ENCODE measurements around the gene GRID1. TPM values are rescaled to one million over a fixed set of nuclear protein-coding genes. Genes with fewer than 3 reads are reported as not detected.

Gene GRID1
- total RNA-seq, 4 donors from 2014 or later: 0.03 to 2.7 (median 0.49) TPM

- no peak overlapping the region for H3K4me3 ChIP-seq
- TF ChIP-seq CTCF (IDR thresholded peaks at IDR 0.05) (no peak), POLR2A (IDR thresholded peaks at IDR 0.05) (no peak)
- 73 to 75% methylated on average over 4 to 6 of the region's 7 CpGs for WGBS, 2 donors
- H3K27me3 ChIP-seq: no peaks in the 10 kb centered on the region
- H3K9me3 ChIP-seq: no peaks in the 10 kb centered on the region
- H3K27ac ChIP-seq: no peak overlapping the region
- no peak for DNase-seq
- no peaks in the 10 kb centered on the region for H3K36me3 ChIP-seq
- intact Hi-C loops (cut with DNase I): no loop called here
- H3K4me1 ChIP-seq: no peaks in the 10 kb centered on the region
Observed at GRCh38 chr10:86073199-86073977, 293.2 kb downstream of the GRID1 start.

- 60 to 70% methylated on average over 5 of the region's 5 CpGs for WGBS, 2 donors
- H3K27ac ChIP-seq: no peak overlapping the region
- H3K4me3 ChIP-seq: no peak overlapping the region
- no peaks in the 10 kb centered on the region for H3K36me3 ChIP-seq
- DNase-seq: no peak
- no peaks in the 10 kb centered on the region for H3K9me3 ChIP-seq
- no peak for TF ChIP-seq CTCF (IDR thresholded peaks at IDR 0.05)
- TF ChIP-seq POLR2A (IDR thresholded peaks at IDR 0.05): no peak
- no peaks in the 10 kb centered on the region for H3K27me3 ChIP-seq
- intact Hi-C loops (cut with DNase I): no loop called here
- H3K4me1 ChIP-seq: no peaks in the 10 kb centered on the region
Observed at GRCh38 chr10:86072413-86072812, 294.2 kb downstream of the GRID1 start.

- WGBS, 2 donors: 31 to 39% methylated on average over 4 of the region's 4 CpGs
- Histone ChIP-seq H3K4me3 (no peak overlapping the region), H3K27ac (no peak overlapping the region), H3K4me1 (no peaks in the 10 kb centered on the region), H3K9me3 (no peaks in the 10 kb centered on the region), H3K27me3 (no peaks in the 10 kb centered on the region), H3K36me3 (no peaks in the 10 kb centered on the region)
- DNase-seq: no peak
- TF ChIP-seq CTCF (IDR thresholded peaks at IDR 0.05) (no peak), POLR2A (IDR thresholded peaks at IDR 0.05) (no peak)
- intact Hi-C loops (cut with DNase I): no loop called here
Observed at GRCh38 chr10:86071758-86072157, 294.8 kb downstream of the GRID1 start.

GRCh38 chr10:86071145-86071544 is 295.4 kb downstream of the GRID1 start:
- no peak overlapping the region for H3K27ac ChIP-seq
- intact Hi-C loops (cut with DNase I): no loop called here
- no peaks in the 10 kb centered on the region for H3K36me3 ChIP-seq
- no peak for DNase-seq
- no peaks in the 10 kb centered on the region for H3K4me1 ChIP-seq
- no peaks in the 10 kb centered on the region for H3K27me3 ChIP-seq
- no peak for TF ChIP-seq CTCF (IDR thresholded peaks at IDR 0.05)
- no peak for TF ChIP-seq POLR2A (IDR thresholded peaks at IDR 0.05)
- no peaks in the 10 kb centered on the region for H3K9me3 ChIP-seq
- WGBS, 2 donors: 78 to 92% methylated on average over 5 of the region's 5 CpGs
- no peak overlapping the region for H3K4me3 ChIP-seq

- WGBS, 2 donors: no CpG with 5 or more reads among the region's 1 CpG
- no peaks in the 10 kb centered on the region for H3K4me1 ChIP-seq
- H3K27me3 ChIP-seq: no peaks in the 10 kb centered on the region
- TF ChIP-seq CTCF (IDR thresholded peaks at IDR 0.05): no peak
- no peak for TF ChIP-seq POLR2A (IDR thresholded peaks at IDR 0.05)
- intact Hi-C loops (cut with DNase I): no loop called here
- H3K27ac ChIP-seq: no peak overlapping the region
- no peaks in the 10 kb centered on the region for H3K9me3 ChIP-seq
- no peak for DNase-seq
- no peaks in the 10 kb centered on the region for H3K36me3 ChIP-seq
- no peak overlapping the region for H3K4me3 ChIP-seq
Observed at GRCh38 chr10:86070278-86070677, 296.3 kb downstream of the GRID1 start.

All from esophagus squamous epithelium (tissue), 5 donors.